Measurements from ENCODE around the gene GAB2.

- TF ChIP-seq CTCF (IDR thresholded peaks at IDR 0.05; ENCODE audit: poor library complexity) (no peak), EZH2 (IDR thresholded peaks at IDR 0.05; ENCODE audit: borderline replicate concordance) (no peak), EZH2phosphoT487 (IDR thresholded peaks at IDR 0.05; ENCODE audit: low read depth, severe bottlenecking, unreplicated experiment) (no peak)
These were observed 101.9 kb downstream of the GAB2 start for GRCh38 chr11:78315724-78316123.

All from hepatocyte (in vitro differentiated cells).